Camera-type eye (tissue), 1 donor: ENCODE results near the gene HNRNPA3. TPM values are rescaled to one million over a fixed set of nuclear protein-coding genes. Genes with fewer than 3 reads are reported as not detected.

Source experiments
- total RNA-seq: library from RNA; depleted of rRNA; stranded (reverse); fragments of >200 nt; gene quantifications from one replicate; pipeline ENCODE4 v1.2.3, GENCODE V29; 2014

Gene HNRNPA3
- total RNA-seq = 183 TPM

GRCh38 chr2:177212106-177212890 lies at the start of gene HNRNPA3:
Gene HNRNPA3 (plus strand): TSS chr2:177212794. CDS start chr2:177212800, 6 bp downstream.

GRCh38 chr2:177264693-177265587 lies 52.3 kb downstream of the HNRNPA3 start, which contains the start of gene NFE2L2:
Gene NFE2L2 (minus strand): TSS chr2:177264727. CDS start chr2:177264576, 151 bp downstream.

Other genes starting within 250 kb of the HNRNPA3 start
- 92.3 TPM for gene NFE2L2, start 51.9 kb downstream of the HNRNPA3 start, total RNA-seq
- gene AGPS, start 180.0 kb downstream of the HNRNPA3 start, total RNA-seq = 54.5 TPM